GF-D8 (cell line): ENCODE measurements around the gene C2orf92.
"Not testable (repeated sequence)": the region's sequence is repeated elsewhere in the genome, so short reads cannot be mapped to it uniquely, and the experiment has no call there.

Experiments used
- DNase-seq: peaks from one replicate; lab custom pipeline; 2025; lab: John Stamatoyannopoulos, UW

The C2orf92 gene

DNA sequence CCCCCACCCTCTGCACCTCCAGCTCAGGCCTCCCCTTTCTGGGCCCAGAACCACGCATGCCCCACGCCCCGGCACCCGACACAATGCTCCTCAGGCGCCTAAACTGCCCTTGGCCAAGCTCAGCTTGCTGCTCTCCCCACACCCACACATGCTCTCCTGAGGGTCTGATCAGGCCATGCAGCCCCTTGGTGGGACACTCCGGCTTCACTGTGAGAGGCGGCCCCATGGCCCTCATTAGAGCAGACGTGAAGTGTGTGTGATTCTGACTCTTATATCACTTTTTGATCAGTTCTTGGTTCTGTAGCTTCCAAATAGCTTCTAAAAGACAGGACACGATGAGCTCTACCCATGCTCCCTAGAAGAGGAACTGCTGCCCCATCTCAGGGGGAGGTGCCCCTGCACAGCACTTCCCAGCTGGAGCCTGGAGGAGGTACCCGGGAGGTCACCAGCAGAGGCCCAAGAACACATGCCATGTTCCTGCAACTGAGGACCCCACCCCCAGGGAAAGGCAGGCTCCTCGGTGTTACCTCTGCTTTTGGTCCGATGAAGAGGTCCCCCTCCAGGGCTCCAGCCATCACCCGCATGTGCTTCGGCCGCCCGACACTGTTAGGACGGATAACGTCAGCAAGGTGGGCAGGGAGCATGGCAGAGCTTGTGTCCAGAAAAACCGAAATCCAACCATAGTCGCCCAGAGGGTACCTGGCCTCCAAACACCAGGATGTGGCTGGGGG lies 9.3 kb upstream of the C2orf92 start:
- DNase-seq: no peak

DNA sequence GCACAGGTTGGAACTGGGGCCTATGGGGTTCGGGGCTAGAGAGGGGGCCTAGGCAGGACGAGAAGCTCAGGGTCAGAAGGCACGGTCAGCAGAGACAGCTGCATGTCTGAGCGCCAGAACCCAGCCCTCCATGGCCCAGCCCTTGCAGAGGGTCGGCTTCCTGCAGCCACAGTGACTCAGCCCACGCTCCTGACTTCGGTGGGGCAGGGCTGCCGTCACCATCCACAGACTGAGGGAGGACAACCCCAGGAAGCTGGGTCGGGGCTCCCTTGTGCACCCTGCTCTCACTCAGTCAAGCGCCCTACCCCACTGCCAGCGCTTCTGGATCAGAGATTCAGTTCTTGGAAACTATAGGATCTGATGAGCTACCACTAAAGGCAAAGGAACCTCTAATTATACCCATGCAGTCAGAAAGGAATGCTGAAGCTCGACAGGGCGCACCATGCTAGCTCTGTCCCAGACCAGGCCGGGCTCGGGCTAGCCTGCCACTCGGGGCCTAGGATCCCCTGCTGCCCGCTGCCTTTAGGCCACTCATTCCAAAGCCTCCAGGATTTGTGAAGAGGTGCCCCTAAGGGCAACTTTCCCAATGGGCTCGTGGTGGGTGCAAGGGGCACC lies 8.6 kb upstream of the C2orf92 start:
- DNase-seq: no peak

GRCh38 chr2:97661927-97662326 lies 7.6 kb upstream of the C2orf92 start:
- no peak for DNase-seq

- DNase-seq: no peak
Observed at GRCh38 chr2:97662386-97662894, 7.1 kb upstream of the C2orf92 start.

- DNase-seq: peak; percentile 59
Observed at GRCh38 chr2:97662895-97663625, 6.5 kb upstream of the C2orf92 start.

GRCh38 chr2:97663626-97663961 lies 5.9 kb upstream of the C2orf92 start:
- DNase-seq: no peak

DNA sequence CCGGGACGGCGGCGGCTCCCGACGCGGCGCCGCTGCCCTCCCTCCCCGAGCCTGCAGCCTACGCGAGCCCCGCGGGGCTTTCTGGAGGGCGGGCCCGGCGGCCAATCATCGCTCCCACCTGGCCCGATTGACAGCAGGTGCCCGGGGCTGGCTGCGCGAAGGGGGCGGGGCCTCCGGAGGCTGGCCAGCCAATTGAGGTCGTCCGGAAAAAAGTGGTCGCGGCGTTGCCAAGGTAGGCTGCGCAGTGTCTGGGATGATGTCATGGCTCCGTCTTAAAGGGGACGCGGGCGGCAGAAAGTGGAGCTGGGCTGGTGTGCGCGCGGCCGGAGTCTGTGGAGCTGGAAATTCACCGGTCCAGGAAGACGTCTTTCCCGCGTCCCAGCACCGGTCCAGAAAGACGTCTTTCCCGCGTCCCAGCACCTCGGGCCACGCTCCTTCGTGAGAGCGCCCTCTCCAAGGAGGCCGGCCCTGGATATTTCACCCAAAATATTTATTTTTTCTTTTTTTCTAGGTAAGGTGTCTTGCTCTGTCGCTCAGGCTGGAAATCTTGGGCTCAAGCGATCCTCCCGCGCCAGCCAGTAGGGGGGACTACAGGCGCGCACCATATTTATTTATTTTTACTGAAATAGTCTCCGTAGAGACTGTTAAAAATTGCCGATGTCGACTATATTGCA lies 5.4 kb upstream of the C2orf92 start, which contains the start of gene ACTR1B:
ACTR1B (minus strand) TSS at position 83 of the 674 bp plus-strand sequence. CDS start 154 bp downstream, outside the sequence.
- peak; percentile 96 for DNase-seq

- DNase-seq: peak; percentile 58
Observed at GRCh38 chr2:97664636-97664970, 4.9 kb upstream of the C2orf92 start.

DNA sequence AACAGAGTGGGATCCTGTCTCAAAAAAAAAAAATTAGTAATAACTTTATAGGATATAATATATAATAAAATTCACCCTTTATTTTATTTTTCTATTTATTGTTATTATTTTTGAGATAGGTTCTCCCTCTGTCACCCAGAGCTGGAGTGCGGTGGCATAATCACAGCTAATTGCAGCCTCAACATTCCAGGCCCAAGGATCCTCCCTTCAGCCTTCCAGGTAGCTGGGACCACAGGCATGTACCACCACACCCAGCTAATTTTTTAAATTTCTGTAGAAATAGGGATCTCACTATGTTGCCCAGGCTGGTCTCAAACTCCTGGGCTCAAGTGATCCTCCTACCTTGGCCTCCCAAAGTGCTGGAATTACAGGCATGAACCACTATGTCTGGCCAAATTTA lies 958 bp downstream of the C2orf92 start:
- no peak for DNase-seq

DNA sequence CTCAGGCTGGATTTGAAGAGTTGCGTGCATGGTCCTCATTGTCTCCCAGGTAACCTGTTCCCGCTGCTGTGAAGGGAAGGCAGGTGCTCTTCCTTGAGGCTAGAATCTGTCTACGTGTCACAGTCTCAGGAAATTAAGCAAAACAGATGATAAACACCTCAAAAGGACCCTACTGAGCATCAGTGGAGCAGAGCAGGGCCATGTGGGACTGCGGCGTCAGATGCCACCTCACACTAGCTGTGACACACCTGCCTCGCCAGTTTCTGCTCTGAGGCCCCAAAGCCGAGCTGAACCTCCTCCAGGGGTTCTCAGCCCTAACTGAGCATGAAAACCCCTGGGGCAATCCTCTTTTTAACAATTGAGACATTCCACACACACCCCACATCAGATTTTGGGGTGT lies 2.0 kb downstream of the C2orf92 start:
- DNase-seq: no peak

DNA sequence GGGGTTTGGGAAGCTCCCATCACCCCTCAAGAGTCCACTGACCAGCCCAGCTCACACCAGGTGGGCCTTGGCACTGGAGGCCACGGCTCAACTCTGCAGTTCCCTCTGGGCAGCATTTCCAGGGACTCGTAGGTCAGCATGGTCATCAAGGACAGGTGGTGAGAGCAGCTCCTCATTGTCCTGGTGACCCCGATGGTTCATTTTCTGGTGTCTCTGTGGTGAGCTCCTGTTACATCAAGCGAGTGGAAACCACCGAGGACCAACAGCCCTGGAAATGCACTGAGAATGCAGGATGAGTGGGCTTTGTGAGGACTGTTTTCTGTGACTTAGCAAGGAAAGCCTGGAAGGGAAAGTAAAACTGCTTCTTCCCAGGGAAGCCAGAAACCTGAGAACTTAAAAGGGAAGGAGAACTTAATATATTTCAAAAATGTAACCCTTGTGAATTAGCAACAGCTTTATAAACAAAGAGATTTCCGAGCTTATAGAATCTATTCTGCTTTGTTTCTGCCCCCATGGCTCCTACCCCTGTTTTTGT lies 3.2 kb downstream of the C2orf92 start:
- DNase-seq: not testable (repeated sequence)

- DNase-seq: no peak
Observed at GRCh38 chr2:97673182-97673914, 3.8 kb downstream of the C2orf92 start.

DNA sequence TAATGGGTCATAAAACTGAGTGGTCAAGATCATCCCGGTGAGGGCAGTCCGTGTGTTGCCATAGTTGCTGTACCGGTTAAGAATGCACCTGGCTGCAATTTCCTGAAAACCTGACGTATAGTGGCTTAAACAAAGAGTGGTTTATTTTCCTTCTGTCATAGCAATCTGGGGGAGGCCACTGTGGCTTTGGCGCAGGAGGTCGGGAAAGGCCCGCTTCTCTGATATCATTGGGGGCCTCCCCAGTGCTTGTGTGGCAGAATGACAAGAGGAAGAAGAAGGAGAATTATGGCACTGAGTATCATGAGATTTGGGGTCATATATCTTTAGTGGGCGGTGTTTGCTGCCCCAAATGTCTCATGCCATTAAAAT lies 4.4 kb downstream of the C2orf92 start:
- no peak for DNase-seq

GRCh38 chr2:97675430-97676113 lies 6.1 kb downstream of the C2orf92 start:
- no peak for DNase-seq

DNA sequence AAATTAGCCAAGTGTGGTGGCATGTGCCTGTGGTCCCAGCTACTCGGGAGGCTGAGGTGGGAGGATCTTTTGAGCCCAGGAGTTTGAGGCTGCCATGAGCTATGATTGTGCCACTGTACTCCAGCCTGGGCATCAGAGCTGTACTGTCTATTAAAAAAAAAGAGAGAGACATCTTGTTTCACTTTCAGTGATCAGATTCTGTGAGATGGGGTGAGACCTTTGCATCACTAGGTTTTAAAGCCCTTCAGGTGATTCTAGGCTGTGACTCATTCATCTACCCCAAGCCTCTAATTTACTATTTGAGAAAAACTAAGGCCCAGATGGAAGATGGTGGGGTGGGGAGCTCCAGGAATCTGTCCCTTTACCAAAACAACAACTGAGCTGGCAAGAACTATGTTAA lies 7.1 kb downstream of the C2orf92 start:
- DNase-seq: no peak

DNA sequence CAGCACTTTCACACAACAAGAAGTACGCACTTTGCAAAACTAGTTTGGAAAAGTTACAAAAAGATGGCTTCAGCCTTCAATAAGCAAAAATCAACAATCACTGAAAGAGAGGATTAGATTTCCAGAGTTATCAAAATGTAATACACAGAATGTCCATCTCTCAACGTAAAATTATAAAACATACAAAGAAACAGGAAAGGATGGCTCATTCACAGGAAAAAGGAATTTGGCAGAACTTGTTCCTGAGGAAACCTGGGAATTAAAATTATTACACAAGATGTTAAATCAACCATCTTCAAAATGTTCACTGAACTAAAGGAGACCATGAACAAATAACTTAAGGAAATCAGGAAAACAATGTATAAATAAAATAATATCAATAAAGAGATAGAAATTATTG lies 8.0 kb downstream of the C2orf92 start:
- no peak for DNase-seq

DNA sequence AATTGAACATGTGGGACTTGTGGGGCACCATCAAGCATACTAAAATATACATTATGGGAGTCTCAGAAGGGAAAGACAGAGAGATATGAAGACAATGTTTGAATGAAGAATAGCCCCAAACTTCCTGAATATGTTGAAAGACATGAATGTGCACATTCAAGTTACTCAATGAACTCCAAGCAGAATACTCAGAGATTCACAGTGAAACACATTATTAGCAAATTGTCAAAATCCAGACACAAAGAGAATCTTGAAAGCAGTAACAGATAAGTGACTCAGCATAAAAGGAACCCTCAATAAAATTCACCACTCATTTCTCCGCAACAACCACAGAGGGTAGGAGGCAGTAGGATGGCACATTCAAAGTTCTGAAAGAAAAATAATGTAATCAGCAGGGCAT lies 8.8 kb downstream of the C2orf92 start:
- peak; percentile 10 for DNase-seq

DNA sequence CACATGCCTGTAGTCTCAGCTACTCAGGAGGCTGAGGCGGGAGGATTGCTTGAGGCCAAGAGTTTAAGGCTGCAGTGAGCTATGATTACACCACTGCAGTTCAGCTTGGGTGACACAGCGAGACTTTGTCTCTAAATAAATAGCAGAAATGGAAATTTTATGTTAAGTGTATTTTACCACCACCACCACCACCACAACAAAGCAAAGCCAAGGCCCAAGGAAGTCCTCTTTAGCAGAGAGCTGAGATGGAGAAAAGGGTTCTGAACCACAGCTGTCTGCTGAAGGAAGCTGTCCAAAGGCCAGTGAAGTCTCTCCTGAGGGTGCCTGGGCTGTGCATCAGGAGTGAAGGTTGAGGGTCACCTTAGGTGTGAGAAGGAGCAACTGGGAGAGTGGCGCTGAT lies 17.7 kb downstream of the C2orf92 start:
- not testable (repeated sequence) for DNase-seq

DNA sequence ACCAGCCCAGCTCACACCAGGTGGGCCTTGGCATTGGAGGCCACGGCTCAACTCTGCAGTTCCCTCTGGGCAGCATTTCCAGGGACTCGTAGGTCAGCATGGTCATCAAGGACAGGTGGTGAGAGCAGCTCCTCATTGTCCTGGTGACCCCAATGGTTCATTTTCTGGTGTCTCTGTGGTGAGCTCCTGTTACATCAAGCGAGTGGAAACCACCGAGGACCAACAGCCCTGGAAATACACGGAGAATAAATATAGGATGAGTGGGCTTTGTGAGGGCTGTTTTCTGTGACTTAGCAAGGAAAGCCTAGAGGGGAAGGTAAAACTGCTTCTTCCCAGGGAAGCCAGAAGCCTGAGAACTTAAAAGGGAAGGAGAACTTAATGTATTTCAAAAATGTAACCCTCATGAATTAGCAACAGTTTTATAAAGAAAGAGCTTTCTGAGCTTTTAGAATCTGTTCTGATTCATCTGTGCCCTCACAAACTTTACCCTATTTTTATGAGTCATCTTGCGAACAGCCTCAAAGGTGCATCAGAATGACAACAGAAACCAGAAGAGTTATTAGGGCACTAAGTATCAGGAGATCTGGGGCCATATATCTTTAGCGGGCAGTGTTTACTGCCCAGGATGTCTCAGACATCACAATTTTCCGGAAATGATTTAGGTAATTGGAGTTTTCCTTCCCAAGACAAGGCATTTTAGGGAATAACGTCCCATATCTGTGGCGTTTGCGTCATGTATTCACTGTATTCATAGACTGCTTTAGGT lies 18.7 kb downstream of the C2orf92 start:
- DNase-seq: no peak

DNA sequence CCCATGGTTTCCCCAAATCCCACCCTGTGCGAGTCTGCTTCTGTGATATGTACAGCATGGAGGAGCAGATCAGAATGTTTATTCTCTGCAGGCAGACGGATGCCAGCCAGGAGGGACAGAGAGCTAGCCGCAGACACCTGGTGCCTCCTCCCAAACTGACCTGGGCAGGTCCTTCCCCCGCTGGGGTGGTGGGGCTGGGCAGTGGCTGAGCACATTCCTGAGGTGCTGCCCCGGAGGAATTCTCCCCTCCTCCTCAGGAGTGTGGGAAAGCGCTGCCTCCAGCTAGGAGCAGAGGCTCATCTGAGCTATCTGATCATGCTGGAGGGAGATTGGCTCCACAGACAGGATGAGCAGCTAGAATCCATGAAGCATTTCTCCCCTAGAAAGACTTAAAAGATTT lies 21.7 kb downstream of the C2orf92 start:
- DNase-seq: no peak
